Osteoblast (primary cell): Measurements from ENCODE around the gene TMEM41B. TPM values are rescaled to one million over a fixed set of nuclear protein-coding genes. Genes with fewer than 3 reads are reported as not detected.

Experiments used
- DNase-seq: peaks from one replicate; pipeline ENCODE4 v3.0.0; 2011; ENCODE audit warnings: low spot score, mixed read lengths; ENCODE audit not compliant: insufficient read length; ENCODE audit errors: missing footprints
- H2AFZ ChIP-seq: 2 replicates; pipeline ENCODE4 v1.6.0; 2011; ENCODE audit warnings: mild to moderate bottlenecking, low read length
- H3K27ac ChIP-seq: 2 replicates; pipeline ENCODE4 v1.5.1; 2011; ENCODE audit warnings: mild to moderate bottlenecking, low read depth, low read length, moderate library complexity
- H3K27me3 ChIP-seq: 2 replicates; pipeline ENCODE4 v1.6.0; 2012; ENCODE audit warnings: mild to moderate bottlenecking, control low read depth, inconsistent platforms, low read length, moderate library complexity; ENCODE audit not compliant: insufficient read depth
- H3K36me3 ChIP-seq: 2 replicates; pipeline ENCODE4 v1.5.1; 2011; ENCODE audit warnings: mild to moderate bottlenecking, low read length, control low read depth, moderate library complexity; ENCODE audit not compliant: insufficient read depth
- H3K4me1 ChIP-seq: 2 replicates; pipeline ENCODE4 v1.5.1; 2011; ENCODE audit warnings: mild to moderate bottlenecking, low read length, control low read depth, moderate library complexity; ENCODE audit not compliant: insufficient read depth
- H3K4me2 ChIP-seq: 2 replicates; pipeline ENCODE4 v1.6.0; 2011; ENCODE audit warnings: mild to moderate bottlenecking, low read length; ENCODE audit not compliant: insufficient read depth
- H3K4me3 ChIP-seq: fragments of 200-600 bp; sonication (generic); 3 replicates; pipeline ENCODE4 v1.5.1; 2012; ENCODE audit warnings: mild to moderate bottlenecking, low read length, inconsistent platforms; ENCODE audit not compliant: insufficient read depth
- H3K79me2 ChIP-seq: 2 replicates; pipeline ENCODE4 v1.6.0; 2012; ENCODE audit warnings: mild to moderate bottlenecking, low read length, control low read depth, inconsistent platforms; ENCODE audit not compliant: insufficient read depth
- H3K9me3 ChIP-seq: 2 replicates; pipeline ENCODE4 v1.5.1; 2011; ENCODE audit warnings: low read depth, low read length, control low read depth
- H4K20me1 ChIP-seq: 2 replicates; pipeline ENCODE4 v1.6.0; 2012; ENCODE audit warnings: mild to moderate bottlenecking, low read length, control low read depth; ENCODE audit not compliant: insufficient read depth
- CTCF ChIP-seq: IDR thresholded peaks from 2 replicates; pipeline ENCODE4 v1.5.1; 2011; ENCODE audit warnings: mild to moderate bottlenecking, low read depth, low read length, moderate library complexity; ENCODE audit errors: extremely low read depth
- total RNA-seq: library from RNA; depleted of rRNA; stranded (reverse); fragments of >200 nt; gene quantifications from 2 replicates; pipeline ENCODE4 v1.2.3, GENCODE V29; 2012

Gene TMEM41B
- total RNA-seq, 1 donor: 56.1 TPM

DNA sequence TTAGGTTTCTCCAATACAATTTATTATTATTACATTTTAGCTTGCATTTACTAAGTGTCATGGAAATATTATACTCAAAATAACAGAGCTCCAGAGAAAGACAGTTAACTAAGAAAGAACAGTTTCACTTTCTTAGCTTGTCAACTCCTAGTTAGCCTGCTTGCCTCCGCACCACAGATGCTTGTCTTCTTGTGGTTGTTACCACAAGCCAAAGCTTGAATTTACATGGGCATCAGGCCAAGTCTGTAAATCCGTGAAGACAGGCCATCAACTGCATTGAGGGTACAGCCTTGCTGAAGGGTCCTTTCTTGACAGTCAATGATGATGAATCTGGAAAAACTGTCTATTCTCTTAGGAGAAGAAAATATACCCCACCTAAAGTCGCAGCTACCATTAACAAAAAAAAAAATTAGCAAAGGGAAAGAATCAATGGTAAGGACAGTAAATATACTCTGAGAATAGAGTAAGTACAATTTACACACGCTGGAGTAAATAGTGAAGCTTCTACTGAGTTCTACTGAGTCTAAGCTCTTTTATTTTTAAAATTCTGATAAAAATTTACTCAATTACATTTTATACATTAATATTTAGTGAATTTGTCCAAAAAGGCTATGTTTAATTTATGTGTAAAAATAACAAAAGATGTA is 33.6 kb downstream of the TMEM41B start:
- DNase-seq: peak; percentile 69
- H3K9me3 ChIP-seq: no peaks in the 10 kb centered on the region
- no peaks in the 10 kb centered on the region for H3K27me3 ChIP-seq
- H3K79me2 ChIP-seq: no peaks in the 10 kb centered on the region
- H3K4me1 ChIP-seq: peaks cover 3% of the 10 kb centered on the region
- TF ChIP-seq CTCF: no peak
- no peaks in the 10 kb centered on the region for H4K20me1 ChIP-seq
- peaks cover 4% of the 10 kb centered on the region for H3K36me3 ChIP-seq
- H3K4me3 ChIP-seq: no peak overlapping the region
- peak overlapping the region; percentile 47 for H3K4me2 ChIP-seq
- no peak overlapping the region for H2AFZ ChIP-seq
- H3K27ac ChIP-seq: no peak overlapping the region

- Histone ChIP-seq H3K27me3 (no peaks in the 10 kb centered on the region), H3K9me3 (no peaks in the 10 kb centered on the region), H3K36me3 (no peaks in the 10 kb centered on the region), H3K4me1 (peaks cover 3% of the 10 kb centered on the region), H3K4me3 (no peak overlapping the region), H3K27ac (no peak overlapping the region), H2AFZ (no peak overlapping the region), H3K4me2 (no peak overlapping the region), H4K20me1 (no peaks in the 10 kb centered on the region), H3K79me2 (no peaks in the 10 kb centered on the region)
- TF ChIP-seq CTCF: no peak
- DNase-seq: no peak
Measured at GRCh38 chr11:9277176-9277575, 37.2 kb downstream of the TMEM41B start.

GRCh38 chr11:9276571-9276970 is 37.8 kb downstream of the TMEM41B start:
- Histone ChIP-seq H2AFZ (no peak overlapping the region), H3K36me3 (no peaks in the 10 kb centered on the region), H3K4me3 (no peak overlapping the region), H3K4me1 (peaks cover 3% of the 10 kb centered on the region), H3K9me3 (no peaks in the 10 kb centered on the region), H3K27ac (no peak overlapping the region), H4K20me1 (no peaks in the 10 kb centered on the region), H3K4me2 (no peak overlapping the region), H3K79me2 (no peaks in the 10 kb centered on the region), H3K27me3 (no peaks in the 10 kb centered on the region)
- TF ChIP-seq CTCF: no peak
- DNase-seq: no peak

- no peak overlapping the region for H2AFZ ChIP-seq
Measured at GRCh38 chr11:9274499-9275258, 39.7 kb downstream of the TMEM41B start.

More at GRCh38 chr11:9274499-9275258, 39.7 kb downstream of the TMEM41B start:
- H3K9me3 ChIP-seq: no peaks in the 10 kb centered on the region
- H3K4me2 ChIP-seq: no peak overlapping the region
- H3K79me2 ChIP-seq: no peaks in the 10 kb centered on the region
- no peaks in the 10 kb centered on the region for H3K36me3 ChIP-seq
- peak; percentile 76 for DNase-seq
- H3K4me1 ChIP-seq: no peaks in the 10 kb centered on the region
- H3K27ac ChIP-seq: no peak overlapping the region
- no peak for TF ChIP-seq CTCF
- H3K27me3 ChIP-seq: no peaks in the 10 kb centered on the region
- no peaks in the 10 kb centered on the region for H4K20me1 ChIP-seq
- H3K4me3 ChIP-seq: no peak overlapping the region
